Measurements from ENCODE around the gene RAB5IF. TPM values are rescaled to one million over a fixed set of nuclear protein-coding genes. Genes with fewer than 3 reads are reported as not detected.
"Not testable (repeated sequence)": the region's sequence is repeated elsewhere in the genome, so short reads cannot be mapped to it uniquely, and the experiment has no call there.

RAB5IF gene
- total RNA-seq, 4 donors from 2014 or later: 60.2 to 94.8 (median 81.6) TPM

- TF ChIP-seq POLR2A (IDR thresholded peaks at IDR 0.05; ENCODE audit: low read depth) (no peak), POLR2AphosphoS5 (IDR thresholded peaks at IDR 0.05) (no peak), CTCF (IDR thresholded peaks at IDR 0.05) (no peak), EP300 (IDR thresholded peaks at IDR 0.05) (no peak)
- no peaks in the 10 kb centered on the region for H3K9me3 ChIP-seq
- peak overlapping the region; percentile 77 to 99 (median 96) for H3K4me3 ChIP-seq
- H3K27me3 ChIP-seq: no peaks in the 10 kb centered on the region
- peaks cover 18 to 30% (median 26%) of the 10 kb centered on the region in 4 donors for H3K4me1 ChIP-seq
- H3K36me3 ChIP-seq: peaks cover 20 to 25% (median 24%) of the 10 kb centered on the region in 4 donors
- no peak for DNase-seq (ENCODE audit: extremely low spot score)
- intact Hi-C loops (cut with DNase I): loop anchor here (1.0 to 10.0 kb wide), 4 partner anchors 30 to 260 kb away; a partner anchor contains a TSS
- 57% methylated on average over 11 of the region's 15 CpGs for WGBS
- H3K27ac ChIP-seq (replicated peaks in 1 of 4): peak overlapping the region; percentile 79 to 96 (median 90)
Observed at GRCh38 chr20:36604952-36605398, 604 bp upstream of the RAB5IF start.

GRCh38 chr20:36606158-36607066, 833 bp downstream of the RAB5IF start:
- no peak for DNase-seq (ENCODE audit: extremely low spot score)

GRCh38 chr20:36607586-36608387, 2.2 kb downstream of the RAB5IF start:
- TF ChIP-seq POLR2AphosphoS5 (IDR thresholded peaks at IDR 0.05): no peak
- no peak for TF ChIP-seq POLR2A (IDR thresholded peaks at IDR 0.05; ENCODE audit: low read depth)
- no peak for TF ChIP-seq CTCF (IDR thresholded peaks at IDR 0.05)
- no peak for TF ChIP-seq EP300 (IDR thresholded peaks at IDR 0.05)
- Histone ChIP-seq H3K4me1 (peaks cover 18 to 30% (median 26%) of the 10 kb centered on the region in 4 donors), H3K27me3 (no peaks in the 10 kb centered on the region), H3K27ac (replicated peaks in 1 of 4) (no peak overlapping the region), H3K9me3 (no peaks in the 10 kb centered on the region), H3K36me3 (peaks cover 47 to 54% (median 53%) of the 10 kb centered on the region in 4 donors), H3K4me3 (peak overlapping the region in 1 of 4 donors; percentile 98)
- DNase-seq (ENCODE audit: extremely low spot score): no peak
- WGBS: 79% methylated on average over 7 of the region's 7 CpGs
- intact Hi-C loops (cut with DNase I): loop anchor here (10.0 kb wide), 2 partner anchors 147 to 257 kb away; a partner anchor contains a TSS

More at GRCh38 chr20:36606158-36607066, 833 bp downstream of the RAB5IF start:
- Histone ChIP-seq H3K27me3 (no peaks in the 10 kb centered on the region), H3K4me3 (peak overlapping the region; percentile 77 to 99 (median 96)), H3K4me1 (peaks cover 18 to 30% (median 26%) of the 10 kb centered on the region in 4 donors), H3K36me3 (peaks cover 34 to 40% (median 39%) of the 10 kb centered on the region in 4 donors), H3K9me3 (no peaks in the 10 kb centered on the region), H3K27ac (replicated peaks in 1 of 4) (peak overlapping the region; percentile 88 to 96 (median 92))
- TF ChIP-seq POLR2A (IDR thresholded peaks at IDR 0.05; ENCODE audit: low read depth): no peak
- TF ChIP-seq CTCF (IDR thresholded peaks at IDR 0.05): no peak
- no peak for TF ChIP-seq POLR2AphosphoS5 (IDR thresholded peaks at IDR 0.05)
- TF ChIP-seq EP300 (IDR thresholded peaks at IDR 0.05): no peak
- WGBS: 2% methylated on average over 29 of the region's 31 CpGs
- intact Hi-C loops (cut with DNase I): loop anchor here (10.0 kb wide), 2 partner anchors 148 to 258 kb away; a partner anchor contains a TSS

- peaks cover 52 to 59% (median 58%) of the 10 kb centered on the region in 4 donors for H3K36me3 ChIP-seq
- H3K27ac ChIP-seq (replicated peaks in 1 of 4); H3K27me3 ChIP-seq; DNase-seq (ENCODE audit: extremely low spot score); H3K4me3 ChIP-seq; H3K9me3 ChIP-seq: not testable (repeated sequence)
- intact Hi-C loops (cut with DNase I): loop anchor here (10.0 kb wide), 2 partner anchors 146 to 256 kb away; a partner anchor contains a TSS
- 84% methylated on average over 6 of the region's 6 CpGs for WGBS
- peaks cover 18 to 30% (median 26%) of the 10 kb centered on the region in 4 donors for H3K4me1 ChIP-seq
Observed at GRCh38 chr20:36608388-36608728, 2.8 kb downstream of the RAB5IF start.

Measured in esophagus muscularis mucosa (tissue), 4 donors.